ENCODE measurements around the gene DNMBP. TPM values are rescaled to one million over a fixed set of nuclear protein-coding genes. Genes with fewer than 3 reads are reported as not detected.
"Not testable (repeated sequence)": the region's sequence is repeated elsewhere in the genome, so short reads cannot be mapped to it uniquely, and the experiment has no call there.

Gene DNMBP
- total RNA-seq, 1 donor from 2014 or later: 1.4 TPM

- Mint-ChIP-seq H3K27ac (no peak overlapping the region), H3K4me1 (ENCODE audit: low read depth) (peaks cover 10% of the 10 kb centered on the region), H3K9me3 (no peaks in the 10 kb centered on the region), H3K36me3 (ENCODE audit: low read depth) (no peaks in the 10 kb centered on the region), H3K27me3 (ENCODE audit: insufficient read depth) (peaks cover 2% of the 10 kb centered on the region), H3K4me3 (no peak overlapping the region)
- no peak for DNase-seq (ENCODE audit: low spot score)
- intact Hi-C loops (cut with micrococcal nuclease): no loop called here
These were observed 14.0 kb downstream of the DNMBP start for GRCh38 chr10:99995713-99996112.

GRCh38 chr10:99995269-99995668 is 14.5 kb downstream of the DNMBP start:
- Mint-ChIP-seq H3K9me3 (no peaks in the 10 kb centered on the region), H3K4me1 (ENCODE audit: low read depth) (peaks cover 10% of the 10 kb centered on the region), H3K27me3 (ENCODE audit: insufficient read depth) (peaks cover 2% of the 10 kb centered on the region), H3K36me3 (ENCODE audit: low read depth) (no peaks in the 10 kb centered on the region), H3K4me3 (no peak overlapping the region), H3K27ac (no peak overlapping the region)
- DNase-seq (ENCODE audit: low spot score): no peak
- intact Hi-C loops (cut with micrococcal nuclease): no loop called here

- Mint-ChIP-seq H3K9me3 (no peaks in the 10 kb centered on the region), H3K4me1 (ENCODE audit: low read depth) (peaks cover 10% of the 10 kb centered on the region), H3K36me3 (ENCODE audit: low read depth) (no peaks in the 10 kb centered on the region), H3K27me3 (ENCODE audit: insufficient read depth) (peaks cover 2% of the 10 kb centered on the region), H3K4me3 (no peak overlapping the region), H3K27ac (no peak overlapping the region)
- DNase-seq (ENCODE audit: low spot score): no peak
- intact Hi-C loops (cut with micrococcal nuclease): no loop called here
These were observed 14.9 kb downstream of the DNMBP start for GRCh38 chr10:99994801-99995200.

- Mint-ChIP-seq H3K27ac (no peak overlapping the region), H3K27me3 (ENCODE audit: insufficient read depth) (peaks cover 2% of the 10 kb centered on the region), H3K4me3 (peak overlapping the region; percentile 41), H3K36me3 (ENCODE audit: low read depth) (no peaks in the 10 kb centered on the region), H3K9me3 (no peaks in the 10 kb centered on the region), H3K4me1 (ENCODE audit: low read depth) (peaks cover 10% of the 10 kb centered on the region)
- intact Hi-C loops (cut with micrococcal nuclease): no loop called here
- DNase-seq (ENCODE audit: low spot score): peak; percentile 22
These were observed 15.8 kb downstream of the DNMBP start for GRCh38 chr10:99993701-99994689.

DNA sequence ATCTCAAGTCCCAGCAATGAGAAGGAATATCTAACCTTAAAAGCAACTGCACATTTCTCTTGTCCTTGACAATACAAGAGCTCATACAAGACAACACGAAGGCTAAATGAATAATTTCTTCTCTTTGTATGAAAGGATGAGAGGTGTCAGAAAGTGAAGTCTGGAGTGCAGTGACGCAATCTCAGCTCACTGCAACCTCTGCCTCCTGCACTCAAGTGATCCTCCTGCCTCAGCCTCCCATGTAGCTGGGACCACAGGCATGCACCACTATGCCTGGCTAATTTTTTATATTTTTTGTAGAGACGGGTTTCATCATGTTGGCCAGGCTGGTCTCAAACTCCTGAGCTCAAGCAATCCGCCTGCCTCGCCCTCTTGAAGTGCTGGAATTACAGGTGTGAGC is 24.1 kb downstream of the DNMBP start:
- H3K9me3 Mint-ChIP-seq; intact Hi-C loops (cut with micrococcal nuclease); DNase-seq (ENCODE audit: low spot score); H3K36me3 Mint-ChIP-seq (ENCODE audit: low read depth); H3K4me1 Mint-ChIP-seq (ENCODE audit: low read depth); H3K27ac Mint-ChIP-seq; H3K4me3 Mint-ChIP-seq; H3K27me3 Mint-ChIP-seq (ENCODE audit: insufficient read depth): not testable (repeated sequence)

DNA sequence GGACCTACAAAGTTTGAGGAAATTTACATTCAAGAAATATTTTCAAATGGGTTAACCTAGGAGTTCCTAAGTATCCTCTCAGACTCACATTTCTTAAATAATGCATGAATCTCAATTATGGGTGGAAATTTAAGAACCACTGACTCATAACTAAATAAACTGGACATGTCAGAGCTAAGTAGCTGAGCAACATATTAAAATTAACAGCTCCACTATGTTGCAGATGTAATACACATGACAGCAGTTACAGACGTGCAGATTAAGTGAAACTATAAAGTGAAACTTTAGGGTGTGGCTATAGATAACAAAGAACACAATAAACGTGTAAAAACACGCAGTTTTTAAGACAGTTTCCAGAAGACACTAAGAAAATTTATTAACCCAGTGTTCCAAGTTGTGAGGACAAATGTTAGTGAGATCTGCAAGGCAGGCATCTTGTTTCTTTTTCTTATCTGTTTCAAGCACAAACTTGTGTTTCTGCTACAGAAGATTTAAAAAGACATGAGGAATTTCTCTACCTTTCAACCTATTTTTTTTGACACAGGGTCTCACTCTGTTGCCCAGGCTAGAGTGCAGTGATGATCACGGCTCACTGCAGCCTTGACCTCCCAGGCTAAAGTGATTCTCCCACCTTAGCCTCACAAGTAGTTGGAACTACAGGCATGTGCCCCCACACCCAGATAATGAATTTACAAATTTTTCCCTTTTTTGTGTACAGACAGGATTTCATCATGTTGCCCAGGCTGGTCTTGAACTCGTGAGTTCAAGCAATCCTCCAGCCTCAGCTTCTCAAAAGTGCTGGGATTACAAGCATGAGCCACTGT is 25.3 kb downstream of the DNMBP start:
- H3K4me1 Mint-ChIP-seq (ENCODE audit: low read depth): no peaks in the 10 kb centered on the region
- H3K9me3 Mint-ChIP-seq: no peaks in the 10 kb centered on the region
- H3K4me3 Mint-ChIP-seq: no peak overlapping the region
- no peak for DNase-seq (ENCODE audit: low spot score)
- H3K27me3 Mint-ChIP-seq (ENCODE audit: insufficient read depth): peaks cover 1% of the 10 kb centered on the region
- no peak overlapping the region for H3K27ac Mint-ChIP-seq
- intact Hi-C loops (cut with micrococcal nuclease): no loop called here
- no peaks in the 10 kb centered on the region for H3K36me3 Mint-ChIP-seq (ENCODE audit: low read depth)

- no peaks in the 10 kb centered on the region for H3K4me1 Mint-ChIP-seq (ENCODE audit: low read depth)
- H3K36me3 Mint-ChIP-seq (ENCODE audit: low read depth): no peaks in the 10 kb centered on the region
- intact Hi-C loops (cut with micrococcal nuclease): no loop called here
- no peaks in the 10 kb centered on the region for H3K9me3 Mint-ChIP-seq
- no peak overlapping the region for H3K4me3 Mint-ChIP-seq
- H3K27ac Mint-ChIP-seq: no peak overlapping the region
- DNase-seq (ENCODE audit: low spot score): no peak
- peaks cover 1% of the 10 kb centered on the region for H3K27me3 Mint-ChIP-seq (ENCODE audit: insufficient read depth)
These were observed 26.3 kb downstream of the DNMBP start for GRCh38 chr10:99983280-99983988.

GRCh38 chr10:99982728-99983127 is 27.0 kb downstream of the DNMBP start:
- Mint-ChIP-seq H3K36me3 (ENCODE audit: low read depth) (no peaks in the 10 kb centered on the region), H3K4me1 (ENCODE audit: low read depth) (no peaks in the 10 kb centered on the region), H3K9me3 (no peaks in the 10 kb centered on the region), H3K27me3 (ENCODE audit: insufficient read depth) (peaks cover 1% of the 10 kb centered on the region), H3K4me3 (no peak overlapping the region), H3K27ac (no peak overlapping the region)
- DNase-seq (ENCODE audit: low spot score): no peak
- intact Hi-C loops (cut with micrococcal nuclease): no loop called here

GRCh38 chr10:99981581-99982199 is 28.1 kb downstream of the DNMBP start:
- Mint-ChIP-seq H3K27ac (no peak overlapping the region), H3K27me3 (ENCODE audit: insufficient read depth) (peaks cover 1% of the 10 kb centered on the region), H3K9me3 (no peaks in the 10 kb centered on the region), H3K4me3 (no peak overlapping the region), H3K36me3 (ENCODE audit: low read depth) (no peaks in the 10 kb centered on the region), H3K4me1 (ENCODE audit: low read depth) (no peaks in the 10 kb centered on the region)
- DNase-seq (ENCODE audit: low spot score): no peak
- intact Hi-C loops (cut with micrococcal nuclease): no loop called here

DNA sequence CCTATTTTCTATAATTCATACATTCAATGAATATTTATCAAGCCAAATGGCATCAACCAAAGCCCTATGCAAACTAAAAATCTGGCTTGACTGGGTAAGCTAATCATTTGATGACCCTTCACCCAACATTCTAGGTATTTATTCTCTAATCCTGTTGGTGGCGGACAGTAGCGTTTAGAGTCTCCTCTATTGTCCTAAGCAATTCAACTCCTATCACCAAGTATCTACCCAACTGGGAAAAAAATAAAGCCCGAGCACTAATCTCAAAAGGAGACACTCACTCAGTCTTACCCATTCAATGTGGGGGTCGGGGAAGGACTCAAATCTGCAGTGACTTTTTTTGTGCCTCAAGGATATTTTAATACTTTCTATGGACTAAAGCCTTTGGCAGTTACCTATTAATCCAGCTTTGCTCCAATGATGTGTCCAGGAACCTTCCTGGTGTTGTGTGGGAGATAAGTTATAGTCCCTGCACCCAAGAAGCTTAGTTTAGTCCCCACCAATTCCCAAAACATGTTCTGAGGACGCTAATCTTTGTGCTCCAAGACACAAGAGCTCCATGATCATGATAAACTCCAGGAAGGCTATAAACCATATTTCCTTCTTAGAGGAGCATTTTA is 30.6 kb downstream of the DNMBP start:
- no peaks in the 10 kb centered on the region for H3K36me3 Mint-ChIP-seq (ENCODE audit: low read depth)
- no peak for DNase-seq (ENCODE audit: low spot score)
- no peak overlapping the region for H3K27ac Mint-ChIP-seq
- intact Hi-C loops (cut with micrococcal nuclease): no loop called here
- no peaks in the 10 kb centered on the region for H3K9me3 Mint-ChIP-seq
- H3K4me1 Mint-ChIP-seq (ENCODE audit: low read depth): no peaks in the 10 kb centered on the region
- no peak overlapping the region for H3K4me3 Mint-ChIP-seq
- no peaks in the 10 kb centered on the region for H3K27me3 Mint-ChIP-seq (ENCODE audit: insufficient read depth)

DNA sequence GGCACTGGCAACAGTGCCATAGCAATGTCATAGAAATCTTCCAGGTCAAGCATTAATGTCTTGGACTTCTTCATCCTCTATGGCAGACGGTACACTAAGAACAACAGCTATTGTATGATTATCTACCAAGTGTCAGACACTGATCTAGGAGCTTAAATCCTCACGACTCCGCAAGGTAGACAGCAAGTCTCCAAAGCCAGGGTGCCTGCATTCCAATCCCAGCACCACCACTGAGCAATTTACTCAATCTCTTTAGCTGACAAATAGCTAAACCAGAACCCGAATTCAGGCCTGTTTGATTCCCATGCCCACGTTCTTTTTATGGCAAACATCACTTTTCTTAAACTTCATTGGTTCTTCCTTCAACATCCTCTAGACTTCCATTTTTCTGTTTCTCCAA is 31.8 kb downstream of the DNMBP start:
- intact Hi-C loops (cut with micrococcal nuclease): no loop called here
- Mint-ChIP-seq H3K27me3 (ENCODE audit: insufficient read depth) (peaks cover 2% of the 10 kb centered on the region), H3K27ac (no peak overlapping the region)

More for the DNA sequence above, 31.8 kb downstream of the DNMBP start:
- Mint-ChIP-seq H3K4me3 (no peak overlapping the region), H3K9me3 (no peaks in the 10 kb centered on the region), H3K4me1 (ENCODE audit: low read depth) (no peaks in the 10 kb centered on the region), H3K36me3 (ENCODE audit: low read depth) (no peaks in the 10 kb centered on the region)
- no peak for DNase-seq (ENCODE audit: low spot score)
